H1 (cell line): ENCODE results near the gene SMARCE1. TPM values are rescaled to one million over a fixed set of nuclear protein-coding genes. Genes with fewer than 3 reads are reported as not detected.

ENCODE experiments used
- BRCA1 ChIP-seq: IDR thresholded peaks from 2 replicates; pipeline ENCODE4 v1.6.1; 2012; ENCODE audit warnings: low read depth, low read length, improper control_type of control experiment
- CHD7 ChIP-seq: fragments of 300-600 bp; sonication (generic); IDR thresholded peaks from 2 replicates; pipeline ENCODE4 v1.7.1; 2012; ENCODE audit warnings: low read length, moderate library complexity, mild to moderate bottlenecking, inconsistent platforms; ENCODE audit not compliant: insufficient replicate concordance
- CTBP2 ChIP-seq: IDR thresholded peaks from 2 replicates; pipeline ENCODE4 v1.7.0; 2011; ENCODE audit warnings: borderline replicate concordance, mild to moderate bottlenecking, moderate library complexity, mixed read lengths, low read length; ENCODE audit not compliant: insufficient read depth, insufficient read length
- FOSL1 ChIP-seq: IDR thresholded peaks from 2 replicates; pipeline ENCODE4 v1.6.1; 2011; ENCODE audit warnings: mild to moderate bottlenecking, low read depth, low read length, moderate library complexity; ENCODE audit not compliant: insufficient read depth
- NANOG ChIP-seq: IDR thresholded peaks from 2 replicates; pipeline ENCODE4 v1.6.1; 2011; ENCODE audit warnings: low read length, low read depth, mild to moderate bottlenecking, inconsistent platforms; ENCODE audit not compliant: insufficient read depth, poor library complexity, severe bottlenecking
- PHF8 ChIP-seq: fragments of 200-600 bp; sonication (generic); conservative IDR thresholded peaks from 2 replicates; pipeline ENCODE4 v1.7.1; 2012; ENCODE audit warnings: low read depth, mild to moderate bottlenecking, inconsistent platforms, low read length, moderate library complexity
- SIN3A ChIP-seq, 2 experiments: IDR thresholded peaks in 1 of 2; conservative IDR thresholded peaks in 1 of 2; 2 replicates each; pipeline ENCODE4 v1.6.1; 2011 to 2012; ENCODE audit warnings: low read length in 2 of 2, improper control_type of control experiment in 1 of 2, low read depth in 1 of 2, mild to moderate bottlenecking in 1 of 2
- TAF1 ChIP-seq: IDR thresholded peaks from 2 replicates; pipeline ENCODE4 v1.6.1; 2011; ENCODE audit warnings: mild to moderate bottlenecking, low read depth, low read length
- TAF7 ChIP-seq: optimal IDR thresholded peaks from 2 replicates; pipeline ENCODE3; 2011; ENCODE audit warnings: low read depth, mild to moderate bottlenecking, inconsistent platforms, low read length, moderate library complexity, borderline replicate concordance
- ZNF274 ChIP-seq: IDR thresholded peaks from 2 replicates; pipeline ENCODE4 v1.7.0; 2012; ENCODE audit warnings: low read length, borderline replicate concordance; ENCODE audit errors: extremely low read depth
- polyA plus RNA-seq, 7 experiments: library from polyadenylated mRNA; depleted of rRNA in 3 of 7; stranded (reverse) in 5 of 7; unstranded in 2 of 7; fragments of >200 nt in 5 of 7; fragments of 200-250 nt in 2 of 7; gene quantifications; 1 replicate in 5 of 7; 2 replicates in 1 of 7; 4 replicates in 1 of 7; pipeline versions ENCODE4 v1.2.1 to v1.2.3, GENCODE V29; 2011 to 2013; ENCODE audit warnings: missing spikeins in 2 of 7, mixed read lengths in 2 of 7
- total RNA-seq: library from RNA; stranded (reverse); fragmentation: NEBNext Ultra II Directional; extraction: Animal tissue kit (Norgen Biotek cat#: 25700); gene quantifications from 2 replicates; pipeline ENCODE4 v1.2.1, GENCODE V29; 2021

The SMARCE1 gene
- total and polyA plus RNA-seq, 2 of the 8 experiments (the other 6 are each of a cell fraction or from before 2014, with no cell fraction given): 30.7 to 131 TPM

GRCh38 chr17:40615841-40616476 is 31.7 kb downstream of the SMARCE1 start (continued):
- TF ChIP-seq CHD7 (no peak), PHF8 (no peak), TAF1 (no peak), SIN3A (conservative IDR thresholded peaks at IDR 0.05 in 1 of 2, IDR thresholded peaks at IDR 0.05 in 1 of 2; ENCODE audit: low read depth in 1 of 2, low read length in 2 of 2) (no peak), CTBP2 (no peak), BRCA1 (no peak), ZNF274 (no peak), NANOG (no peak), FOSL1 (no peak), TAF7 (no peak)
